GM12874 (cell line): ENCODE measurements around the gene SHC1.

Experiments
- CTCF ChIP-seq: IDR thresholded peaks from 2 replicates; pipeline ENCODE4 v1.5.1; 2011; ENCODE audit warnings: low read depth, mild to moderate bottlenecking, control low read depth, low read length, moderate library complexity; ENCODE audit not compliant: insufficient read depth

The SHC1 gene

GRCh38 chr1:154937085-154937987 lies 33.2 kb downstream of the SHC1 start:
- no peak; the same call in 1 of the 2 replicates for TF ChIP-seq CTCF

GRCh38 chr1:154936555-154937084 lies 33.9 kb downstream of the SHC1 start, which contains the start of gene PMVK:
PMVK (minus strand) TSS chr1:154936719; CDS start chr1:154936685, 34 bp downstream.
- TF ChIP-seq CTCF: peak; percentile 40

GRCh38 chr1:154935749-154936554 lies 34.6 kb downstream of the SHC1 start:
- no peak for TF ChIP-seq CTCF

- no peak for TF ChIP-seq CTCF
These were observed 36.1 kb downstream of the SHC1 start for GRCh38 chr1:154934358-154934948.

- TF ChIP-seq CTCF: no peak
These were observed 38.5 kb downstream of the SHC1 start for GRCh38 chr1:154931940-154932487.

GRCh38 chr1:154926201-154926600 lies 44.3 kb downstream of the SHC1 start:
- no peak for TF ChIP-seq CTCF
